GM19468 (cell line): ENCODE data around the gene MMP17.
"Not testable (repeated sequence)": the region's sequence is repeated elsewhere in the genome, so short reads cannot be mapped to it uniquely, and the experiment has no call there.

ENCODE experiments used
- ATAC-seq: cut with Tn5 transposase; IDR thresholded peaks from one replicate; pipeline ENCODE4 v1.9.1; 2021; ENCODE audit warnings: mild to moderate bottlenecking, moderate library complexity, moderate number of reproducible peaks; ENCODE audit not compliant: unreplicated experiment; ENCODE audit errors: extremely low read depth

Gene MMP17

GRCh38 chr12:131799828-131800593, 28.2 kb upstream of the MMP17 start:
- ATAC-seq = no peak

GRCh38 chr12:131800594-131801135, 27.5 kb upstream of the MMP17 start:
- ATAC-seq = no peak

DNA sequence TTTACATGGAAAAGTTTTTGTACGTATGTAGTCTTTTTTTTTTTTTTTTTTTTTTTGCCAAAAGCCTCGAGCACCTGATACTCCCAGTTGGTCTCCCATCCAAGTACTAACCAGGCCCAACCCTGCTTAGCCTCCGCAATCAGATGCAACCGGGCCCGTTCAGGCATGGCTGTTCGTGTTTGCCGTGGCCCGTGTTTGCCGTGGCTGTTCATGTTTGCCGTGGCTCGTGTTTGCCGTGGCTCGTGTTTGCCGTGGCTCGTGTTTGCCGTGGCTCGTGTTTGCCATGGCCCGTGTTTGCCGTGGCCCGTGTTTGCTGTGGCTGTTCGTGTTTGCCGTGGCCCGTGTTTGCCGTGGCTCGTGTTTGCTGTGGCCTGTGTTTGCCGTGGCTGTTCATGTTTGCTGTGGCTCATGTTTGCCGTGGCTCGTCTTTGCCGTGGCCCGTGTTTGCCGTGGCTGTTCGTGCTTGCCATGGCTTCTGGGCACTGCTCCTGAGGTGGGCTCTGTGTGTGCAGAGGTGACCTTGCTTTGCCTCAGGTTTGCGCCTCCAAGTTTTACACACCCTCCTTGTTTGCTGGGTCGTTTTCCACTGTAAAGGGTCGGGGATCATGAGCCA, 26.8 kb upstream of the MMP17 start:
- ATAC-seq = no peak

DNA sequence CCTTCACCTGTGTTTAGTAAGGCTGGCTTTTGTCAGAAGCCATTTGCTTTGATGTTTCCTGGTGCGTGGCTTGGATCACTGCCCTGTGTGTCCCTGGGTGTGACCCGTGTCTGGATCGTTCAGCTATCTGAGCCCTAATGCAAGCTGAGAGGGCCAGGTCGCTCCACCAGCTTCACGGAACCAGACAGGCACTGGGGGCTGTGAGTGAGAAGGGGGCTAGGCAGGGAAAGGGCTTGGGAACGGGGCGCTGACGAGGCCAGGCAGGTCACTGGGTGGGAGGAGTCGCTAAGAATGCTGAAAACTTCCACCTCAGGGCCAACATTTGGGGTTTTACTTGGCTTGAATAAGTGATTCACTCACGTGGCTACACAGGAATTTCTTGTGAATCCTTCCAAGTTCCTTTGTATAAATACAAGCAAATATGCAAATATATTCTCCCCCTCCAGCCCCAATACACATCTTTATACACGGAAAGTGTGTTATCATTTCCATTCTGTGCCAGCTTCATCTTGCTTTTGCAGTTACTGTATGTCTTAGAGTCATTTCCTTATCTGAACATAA, 24.2 kb upstream of the MMP17 start:
- ATAC-seq = no peak

DNA sequence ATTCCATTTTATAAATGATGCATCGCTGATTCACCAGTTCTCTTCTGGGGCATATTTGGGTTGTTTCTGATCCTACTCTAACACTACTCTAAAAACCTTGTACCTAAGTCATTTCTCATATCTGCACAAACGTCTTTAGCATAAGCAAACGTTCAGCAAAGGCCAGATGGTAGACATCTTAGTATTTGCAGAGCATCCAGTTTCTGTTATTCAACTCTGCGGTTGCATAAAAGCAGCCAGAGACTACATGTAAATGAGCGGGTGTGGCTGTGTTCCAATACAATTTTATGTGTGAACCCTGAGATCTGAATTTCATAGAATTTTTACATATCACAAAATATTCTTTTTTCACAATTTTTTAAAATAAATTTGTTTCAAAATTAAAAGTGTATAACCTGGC, 22.8 kb upstream of the MMP17 start:
- no peak for ATAC-seq

DNA sequence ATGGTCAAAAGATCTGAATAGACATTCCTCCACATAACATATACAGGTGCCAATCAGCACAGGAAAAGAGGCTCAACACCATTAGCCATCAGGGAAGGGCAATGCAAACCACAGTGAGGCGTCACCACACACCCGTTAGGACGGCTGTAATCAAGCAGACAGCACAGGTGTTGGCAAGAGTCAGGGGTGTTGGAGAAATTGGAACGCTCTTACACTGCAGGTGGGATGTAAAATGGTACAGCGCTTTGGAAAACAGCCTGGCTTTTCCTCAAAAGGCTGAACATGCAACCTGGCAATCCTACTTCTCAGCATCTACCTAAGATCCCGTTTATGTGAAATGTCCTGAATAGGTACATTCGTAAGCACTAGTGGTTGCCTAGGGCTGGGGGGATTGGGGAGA, 21.5 kb upstream of the MMP17 start:
- no peak for ATAC-seq

GRCh38 chr12:131808744-131809371, 19.3 kb upstream of the MMP17 start:
- ATAC-seq = no peak

DNA sequence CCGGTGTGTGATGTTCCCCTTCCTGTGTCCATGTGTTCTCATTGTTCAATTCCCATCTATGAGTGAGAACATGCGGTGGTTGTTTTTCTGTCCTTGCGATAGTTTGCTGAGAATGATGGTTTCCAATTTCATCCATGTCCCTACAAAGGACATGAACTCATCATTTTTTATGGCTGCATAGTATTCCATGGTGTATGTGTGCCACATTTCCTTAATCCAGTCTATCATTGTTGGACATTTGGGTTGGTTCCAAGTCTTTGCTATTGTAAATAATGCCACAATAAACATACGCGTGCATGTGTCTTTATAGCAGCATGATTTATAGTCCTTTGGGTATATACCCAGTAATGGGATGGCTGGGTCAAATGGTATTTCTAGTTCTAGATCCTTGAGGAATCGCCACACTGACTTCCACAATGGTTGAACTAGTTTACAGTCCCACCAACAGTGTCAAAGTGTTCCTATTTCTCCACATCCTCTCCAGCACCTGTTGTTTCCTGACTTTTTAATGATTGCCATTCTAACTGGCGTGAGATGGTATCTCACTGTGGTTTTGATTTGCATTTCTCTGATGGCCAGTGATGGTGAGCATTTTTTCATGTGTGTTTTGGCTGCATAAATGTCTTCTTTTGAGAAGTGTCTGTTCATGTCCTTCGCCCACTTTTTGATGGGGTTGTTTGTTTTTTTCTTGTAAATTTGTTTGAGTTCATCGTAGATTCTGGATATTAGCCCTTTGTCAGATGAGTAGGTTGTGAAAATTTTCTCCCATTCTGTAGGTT, 18.5 kb upstream of the MMP17 start:
- not testable (repeated sequence) for ATAC-seq

GRCh38 chr12:131810726-131811125, 17.5 kb upstream of the MMP17 start:
- ATAC-seq = no peak

DNA sequence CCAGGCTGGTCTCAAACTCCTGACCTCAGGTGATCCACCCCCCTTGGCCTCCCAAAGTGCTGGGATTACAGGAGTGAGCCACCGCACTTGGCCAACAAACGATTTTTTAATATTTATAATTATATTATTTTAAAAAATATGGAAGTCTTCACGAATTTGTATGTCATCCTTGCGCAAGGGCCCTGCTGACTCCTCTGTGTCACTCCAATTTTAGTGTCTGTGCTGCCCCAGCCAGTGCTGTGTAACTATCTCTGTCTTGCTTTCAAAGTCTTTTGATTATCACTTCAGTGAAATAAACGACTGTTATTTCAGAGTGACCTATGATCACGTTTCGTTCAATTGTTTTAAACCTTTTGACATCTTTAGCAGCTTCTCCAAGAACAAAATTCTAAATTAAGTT, 13.1 kb upstream of the MMP17 start:
- ATAC-seq = no peak

DNA sequence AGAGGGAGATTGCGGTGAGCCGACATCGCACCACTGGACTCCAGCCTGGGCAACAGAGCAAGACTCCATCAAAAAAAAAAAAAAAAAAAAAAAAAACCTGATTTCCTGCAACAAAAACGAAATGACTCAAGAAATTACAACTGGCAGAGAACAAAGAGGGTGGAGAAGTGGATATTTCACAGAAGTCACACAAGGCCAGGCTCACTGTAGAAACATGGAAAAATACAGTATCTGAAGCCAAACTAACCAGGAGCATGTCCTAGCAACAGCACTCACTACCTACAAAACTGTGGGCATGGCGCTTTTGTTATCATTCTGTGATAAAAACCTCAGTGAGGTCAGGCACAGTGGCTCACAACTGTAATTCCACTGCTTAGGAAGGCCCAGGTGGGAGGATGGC, 11.7 kb upstream of the MMP17 start:
- ATAC-seq = no peak

DNA sequence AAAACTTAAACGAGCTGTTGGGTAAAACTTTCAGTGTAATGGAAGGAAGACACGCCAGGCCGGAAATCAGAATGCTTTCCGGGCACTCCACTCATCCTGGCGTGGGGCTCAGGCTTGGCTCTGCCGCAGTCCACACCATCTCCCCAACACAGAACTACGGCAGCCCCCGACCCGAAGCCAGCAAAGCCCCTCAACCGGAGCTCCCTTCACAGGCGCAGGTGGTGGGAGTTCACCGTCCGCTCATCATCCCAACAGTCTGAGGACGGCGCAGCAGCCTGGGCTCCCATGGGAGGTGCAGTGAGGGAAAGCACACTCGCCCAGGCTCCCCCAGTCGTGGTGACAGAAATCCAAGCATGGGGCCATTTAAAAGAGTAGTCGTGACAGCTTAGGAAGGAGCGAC, 11.0 kb upstream of the MMP17 start:
- no peak for ATAC-seq

DNA sequence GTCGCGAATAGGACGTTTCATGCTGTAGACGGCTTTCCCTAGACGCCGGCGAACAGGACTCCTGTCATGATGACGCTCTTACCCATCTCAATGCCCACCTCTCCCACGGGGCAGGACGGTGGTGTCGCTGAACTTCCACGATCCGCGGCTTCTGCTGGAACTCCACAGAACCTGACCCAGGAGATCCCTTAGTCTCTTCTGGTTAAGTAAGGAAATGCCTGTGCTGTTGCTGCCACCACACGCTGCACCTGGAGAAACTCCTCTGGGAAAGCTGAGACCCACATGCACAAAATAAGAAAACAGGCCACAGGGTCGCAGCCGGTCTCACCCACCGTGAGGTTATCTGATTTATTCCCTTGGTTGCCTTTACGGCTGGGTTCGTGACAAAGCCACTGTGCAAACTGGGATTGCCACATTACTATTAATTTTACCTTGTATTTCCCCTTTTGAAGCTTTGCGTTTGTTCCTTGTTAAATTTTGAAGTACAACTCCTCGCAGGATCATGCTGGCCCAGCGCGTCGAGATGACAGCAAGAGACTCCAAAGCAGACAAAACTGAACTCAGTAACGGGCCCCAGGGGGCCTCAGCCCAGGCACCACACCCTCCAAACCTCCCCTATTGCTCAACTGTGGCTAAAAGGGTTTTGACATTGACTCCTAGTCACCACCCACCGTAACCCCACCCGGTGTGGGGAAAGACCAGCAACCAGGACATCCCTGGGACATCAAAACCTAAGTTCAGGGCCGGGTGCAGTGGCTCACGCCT, 9.2 kb upstream of the MMP17 start:
- ATAC-seq = no peak

DNA sequence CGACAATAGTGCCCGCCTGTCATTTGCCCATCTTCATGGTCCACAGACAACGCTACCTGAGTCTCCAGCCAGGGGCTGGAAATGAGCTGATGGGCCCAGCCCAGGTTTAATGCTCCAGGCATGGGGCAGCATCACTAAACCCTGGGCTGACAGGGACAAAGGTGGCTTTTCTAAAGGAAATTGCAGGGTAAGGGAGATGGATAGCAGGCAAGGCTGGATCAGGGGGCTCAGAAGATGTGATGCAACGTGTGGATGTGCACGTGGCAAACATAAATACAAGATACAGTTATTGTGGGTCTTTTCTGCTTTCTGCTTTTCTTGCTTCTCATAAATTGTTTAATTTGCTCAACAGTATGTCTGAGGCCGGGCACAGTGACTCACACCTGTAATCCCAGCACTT, 3.7 kb upstream of the MMP17 start:
- ATAC-seq = no peak

- no peak for ATAC-seq
Observed at GRCh38 chr12:131825146-131825892, 2.9 kb upstream of the MMP17 start.

DNA sequence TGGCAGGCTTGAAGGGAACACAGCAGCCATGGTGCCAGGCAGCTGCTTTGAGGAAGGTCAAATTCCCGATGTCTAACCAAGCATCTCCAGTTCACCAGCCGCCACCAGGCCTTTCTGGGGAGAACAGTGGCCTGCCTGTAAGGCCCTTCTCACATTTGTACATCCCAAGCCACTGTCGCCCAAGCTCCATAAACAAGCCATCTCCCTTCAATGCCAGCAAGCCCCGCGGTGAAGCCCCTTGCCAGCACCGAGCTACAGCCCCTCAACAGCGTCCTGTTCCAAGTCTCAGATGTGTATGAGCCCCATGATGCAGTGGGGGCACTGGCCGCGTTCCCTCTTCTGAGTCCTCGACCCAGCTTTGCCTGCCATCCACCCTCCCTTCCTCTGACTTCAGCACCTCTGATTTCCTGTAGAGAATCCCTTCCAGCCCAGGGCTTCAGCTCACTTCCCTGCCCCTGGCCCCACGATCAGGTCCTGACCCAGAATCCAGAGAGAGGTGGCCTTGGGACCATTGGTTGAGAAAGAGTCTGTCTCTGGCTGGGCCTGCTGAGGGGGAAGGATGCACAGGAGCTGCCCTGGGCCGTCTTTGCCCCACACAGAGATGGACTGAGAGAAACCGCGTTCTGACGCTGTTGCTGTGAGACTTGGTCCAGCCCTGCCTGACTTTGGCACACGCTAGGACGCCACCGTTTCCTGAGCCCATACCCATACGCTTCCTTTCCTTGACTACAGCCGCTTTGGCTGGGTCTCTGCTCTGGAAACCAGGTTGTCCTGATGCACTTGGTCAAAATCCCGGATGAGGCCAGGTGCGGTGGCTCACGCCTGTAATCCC, 1.9 kb upstream of the MMP17 start:
- ATAC-seq = no peak

GRCh38 chr12:131828671-131829355, 620 bp downstream of the MMP17 start:
- ATAC-seq = no peak
